Liver (tissue), 3 donors: Measurements from ENCODE around the gene SIRT1.

Experiments used
- FOXA1 ChIP-seq: IDR thresholded peaks from 2 replicates; pipeline ENCODE4 v1.6.1; 2016; ENCODE audit warnings: antibody characterized with exemption
- RAD21 ChIP-seq, 2 donors: IDR thresholded peaks; 2 replicates each; pipeline ENCODE4 v1.6.1; 2016; ENCODE audit warnings: antibody characterized with exemption in 2 of 2, mild to moderate bottlenecking in 2 of 2
- YY1 ChIP-seq: IDR thresholded peaks from 2 replicates; pipeline ENCODE4 v1.6.1; 2016; ENCODE audit warnings: antibody characterized with exemption, mild to moderate bottlenecking
- TF ChIP-seq, protein P1 (sequence below): IDR thresholded peaks from 2 replicates; pipeline ENCODE4 v1.6.1; 2016; ENCODE audit warnings: antibody characterized with exemption
- TF ChIP-seq, protein P2 (sequence below): fragments of 150-350 bp; IDR thresholded peaks from 2 replicates; pipeline ENCODE4 v1.5.1; 2017; ENCODE audit warnings: improper control_type of control experiment, low read depth, low read length; ENCODE audit not compliant: missing input control
- TF ChIP-seq, protein P3 (sequence below): IDR thresholded peaks from 2 replicates; pipeline ENCODE4 v1.6.1; 2016; ENCODE audit warnings: antibody characterized with exemption
- donor health status: healthy.
- donor health status: healthy.

DNA sequence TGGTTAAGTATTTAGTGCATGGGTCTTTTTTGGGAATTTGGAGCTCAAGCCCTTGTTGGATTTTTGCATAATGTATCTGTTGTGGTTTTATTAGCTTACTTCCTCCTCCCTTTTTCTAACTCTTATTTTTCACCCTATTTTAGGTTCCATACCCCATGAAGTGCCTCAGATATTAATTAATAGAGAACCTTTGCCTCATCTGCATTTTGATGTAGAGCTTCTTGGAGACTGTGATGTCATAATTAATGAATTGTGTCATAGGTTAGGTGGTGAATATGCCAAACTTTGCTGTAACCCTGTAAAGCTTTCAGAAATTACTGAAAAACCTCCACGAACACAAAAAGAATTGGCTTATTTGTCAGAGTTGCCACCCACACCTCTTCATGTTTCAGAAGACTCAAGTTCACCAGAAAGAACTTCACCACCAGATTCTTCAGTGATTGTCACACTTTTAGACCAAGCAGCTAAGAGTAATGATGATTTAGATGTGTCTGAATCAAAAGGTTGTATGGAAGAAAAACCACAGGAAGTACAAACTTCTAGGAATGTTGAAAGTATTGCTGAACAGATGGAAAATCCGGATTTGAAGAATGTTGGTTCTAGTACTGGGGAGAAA, 28.0 kb downstream of the SIRT1 start:
- TF ChIP-seq YY1 (no peak), FOXA1 (no peak), RAD21 (IDR thresholded peaks at IDR 0.05) (no peak)
- TF ChIP-seq, protein P1, sequence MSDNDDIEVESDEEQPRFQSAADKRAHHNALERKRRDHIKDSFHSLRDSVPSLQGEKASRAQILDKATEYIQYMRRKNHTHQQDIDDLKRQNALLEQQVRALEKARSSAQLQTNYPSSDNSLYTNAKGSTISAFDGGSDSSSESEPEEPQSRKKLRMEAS = no peak
- TF ChIP-seq, protein P2, sequence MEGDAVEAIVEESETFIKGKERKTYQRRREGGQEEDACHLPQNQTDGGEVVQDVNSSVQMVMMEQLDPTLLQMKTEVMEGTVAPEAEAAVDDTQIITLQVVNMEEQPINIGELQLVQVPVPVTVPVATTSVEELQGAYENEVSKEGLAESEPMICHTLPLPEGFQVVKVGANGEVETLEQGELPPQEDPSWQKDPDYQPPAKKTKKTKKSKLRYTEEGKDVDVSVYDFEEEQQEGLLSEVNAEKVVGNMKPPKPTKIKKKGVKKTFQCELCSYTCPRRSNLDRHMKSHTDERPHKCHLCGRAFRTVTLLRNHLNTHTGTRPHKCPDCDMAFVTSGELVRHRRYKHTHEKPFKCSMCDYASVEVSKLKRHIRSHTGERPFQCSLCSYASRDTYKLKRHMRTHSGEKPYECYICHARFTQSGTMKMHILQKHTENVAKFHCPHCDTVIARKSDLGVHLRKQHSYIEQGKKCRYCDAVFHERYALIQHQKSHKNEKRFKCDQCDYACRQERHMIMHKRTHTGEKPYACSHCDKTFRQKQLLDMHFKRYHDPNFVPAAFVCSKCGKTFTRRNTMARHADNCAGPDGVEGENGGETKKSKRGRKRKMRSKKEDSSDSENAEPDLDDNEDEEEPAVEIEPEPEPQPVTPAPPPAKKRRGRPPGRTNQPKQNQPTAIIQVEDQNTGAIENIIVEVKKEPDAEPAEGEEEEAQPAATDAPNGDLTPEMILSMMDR = no peak
- TF ChIP-seq, protein P3, sequence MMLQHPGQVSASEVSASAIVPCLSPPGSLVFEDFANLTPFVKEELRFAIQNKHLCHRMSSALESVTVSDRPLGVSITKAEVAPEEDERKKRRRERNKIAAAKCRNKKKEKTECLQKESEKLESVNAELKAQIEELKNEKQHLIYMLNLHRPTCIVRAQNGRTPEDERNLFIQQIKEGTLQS = no peak
